VCaP (cell line): ENCODE data around the gene IRF7.
A peak's percentile ranks its signal among the peaks of the same experiment; 100 is the strongest.

Experiments
- H3K27ac ChIP-seq: fragments of 450-650 bp; 2 replicates; pipeline ENCODE4 v1.5.1; 2017
- TF ChIP-seq, protein P1 (sequence below): fragments of 450-650 bp; conservative IDR thresholded peaks from 2 replicates; pipeline ENCODE4 v1.5.1; 2017; ENCODE audit warnings: mild to moderate bottlenecking, moderate library complexity

IRF7 gene

GRCh38 chr11:567629-568292 lies 48.0 kb downstream of the IRF7 start:
- TF ChIP-seq, protein P1, sequence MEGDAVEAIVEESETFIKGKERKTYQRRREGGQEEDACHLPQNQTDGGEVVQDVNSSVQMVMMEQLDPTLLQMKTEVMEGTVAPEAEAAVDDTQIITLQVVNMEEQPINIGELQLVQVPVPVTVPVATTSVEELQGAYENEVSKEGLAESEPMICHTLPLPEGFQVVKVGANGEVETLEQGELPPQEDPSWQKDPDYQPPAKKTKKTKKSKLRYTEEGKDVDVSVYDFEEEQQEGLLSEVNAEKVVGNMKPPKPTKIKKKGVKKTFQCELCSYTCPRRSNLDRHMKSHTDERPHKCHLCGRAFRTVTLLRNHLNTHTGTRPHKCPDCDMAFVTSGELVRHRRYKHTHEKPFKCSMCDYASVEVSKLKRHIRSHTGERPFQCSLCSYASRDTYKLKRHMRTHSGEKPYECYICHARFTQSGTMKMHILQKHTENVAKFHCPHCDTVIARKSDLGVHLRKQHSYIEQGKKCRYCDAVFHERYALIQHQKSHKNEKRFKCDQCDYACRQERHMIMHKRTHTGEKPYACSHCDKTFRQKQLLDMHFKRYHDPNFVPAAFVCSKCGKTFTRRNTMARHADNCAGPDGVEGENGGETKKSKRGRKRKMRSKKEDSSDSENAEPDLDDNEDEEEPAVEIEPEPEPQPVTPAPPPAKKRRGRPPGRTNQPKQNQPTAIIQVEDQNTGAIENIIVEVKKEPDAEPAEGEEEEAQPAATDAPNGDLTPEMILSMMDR = no peak
- H3K27ac ChIP-seq = peak overlapping the region; percentile 89

DNA sequence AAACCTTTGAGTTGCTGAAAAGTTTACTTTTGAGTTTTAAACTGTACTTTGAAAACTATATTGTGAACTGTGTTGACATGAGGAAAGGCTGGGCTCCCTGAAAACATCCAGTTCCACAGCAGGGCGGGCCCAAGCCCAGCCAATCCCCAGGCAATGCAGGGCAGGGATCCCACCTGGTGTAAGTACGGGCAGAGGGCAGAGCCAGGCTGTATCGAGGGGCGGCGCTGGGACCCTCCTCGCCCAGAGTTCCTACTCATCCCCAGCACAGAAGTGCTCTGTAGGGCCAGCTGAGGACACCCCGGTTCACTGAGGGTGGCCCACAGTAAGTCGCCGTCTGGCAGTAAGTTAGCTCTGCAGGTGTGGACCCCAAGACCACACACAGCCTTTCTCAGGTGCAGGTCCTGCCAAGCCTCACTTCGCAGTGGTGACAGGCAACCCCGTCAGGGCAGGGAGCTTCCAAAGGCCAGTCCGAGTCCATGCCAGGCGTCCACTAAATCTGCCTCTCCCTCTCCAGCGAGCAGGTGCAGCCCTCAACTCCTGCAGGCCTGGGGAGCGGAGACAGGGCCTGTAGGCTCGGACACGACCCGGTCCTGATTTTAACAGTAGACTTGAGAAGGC lies 48.6 kb downstream of the IRF7 start:
- peak overlapping the region; percentile 89; the same call in 1 of the 2 replicates for H3K27ac ChIP-seq
- TF ChIP-seq, protein P1 = no peak

- no peak overlapping the region; the same call in 1 of the 2 replicates for H3K27ac ChIP-seq
- TF ChIP-seq, protein P1 = 0 out of 2 replicates have a peak, but pooled peaks have one; percentile 5
Observed at GRCh38 chr11:565921-566509, 49.7 kb downstream of the IRF7 start.

DNA sequence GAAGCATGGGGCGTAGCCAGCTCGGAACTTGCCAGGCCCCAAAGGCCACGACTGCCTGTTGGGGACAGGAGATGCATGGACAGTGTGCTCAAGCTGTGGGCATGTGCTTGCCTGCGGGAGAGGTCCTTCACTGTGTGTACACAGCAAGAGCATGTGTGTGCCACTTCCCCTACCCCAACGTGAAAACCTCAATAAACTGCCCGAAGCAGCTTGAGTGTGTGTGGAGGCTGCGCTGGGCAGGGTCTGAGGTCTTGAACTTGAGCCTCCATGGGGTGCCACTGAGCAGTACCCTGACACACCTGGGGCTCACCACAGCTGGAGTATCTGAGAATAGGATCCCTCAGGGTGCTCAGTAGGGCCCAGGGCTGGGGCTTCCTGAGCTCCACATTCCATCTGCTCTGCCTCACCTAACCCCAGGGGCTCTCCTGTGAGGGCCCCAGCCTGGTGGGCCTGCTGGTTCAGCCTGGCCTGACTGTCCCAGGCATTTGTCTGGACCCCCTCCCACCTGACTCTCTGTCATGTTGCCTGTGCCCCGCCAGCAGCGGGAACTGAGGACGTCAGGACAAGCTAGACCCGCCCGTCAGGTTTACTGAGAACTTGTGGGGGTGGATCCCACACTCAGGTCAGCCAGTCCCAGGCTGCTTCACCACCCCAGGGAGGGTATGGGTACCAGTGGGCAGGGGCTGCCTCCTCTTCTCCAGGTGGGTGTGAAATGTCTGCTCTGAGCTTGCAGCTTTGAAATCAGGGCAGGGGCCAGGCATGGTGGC lies 51.8 kb downstream of the IRF7 start:
- peak overlapping the region; percentile 95 for H3K27ac ChIP-seq
- TF ChIP-seq, protein P1 = no peak

- H3K27ac ChIP-seq = peak overlapping the region; percentile 95
- TF ChIP-seq, protein P1 = no peak
Observed at GRCh38 chr11:563066-563811, 52.5 kb downstream of the IRF7 start.
